Jurkat, Clone E6-1 (cell line): Measurements from ENCODE around the gene DNAI2.

ENCODE experiments used
- DNase-seq: peaks from one replicate; pipeline ENCODE4 v3.0.0-alpha.2; 2011; ENCODE audit warnings: low read depth, low spot score
- H3K4me3 ChIP-seq: 2 replicates; pipeline ENCODE4 v1.5.1; 2011; ENCODE audit warnings: mild to moderate bottlenecking, low read length, control low read depth, moderate library complexity

The DNAI2 gene

DNA sequence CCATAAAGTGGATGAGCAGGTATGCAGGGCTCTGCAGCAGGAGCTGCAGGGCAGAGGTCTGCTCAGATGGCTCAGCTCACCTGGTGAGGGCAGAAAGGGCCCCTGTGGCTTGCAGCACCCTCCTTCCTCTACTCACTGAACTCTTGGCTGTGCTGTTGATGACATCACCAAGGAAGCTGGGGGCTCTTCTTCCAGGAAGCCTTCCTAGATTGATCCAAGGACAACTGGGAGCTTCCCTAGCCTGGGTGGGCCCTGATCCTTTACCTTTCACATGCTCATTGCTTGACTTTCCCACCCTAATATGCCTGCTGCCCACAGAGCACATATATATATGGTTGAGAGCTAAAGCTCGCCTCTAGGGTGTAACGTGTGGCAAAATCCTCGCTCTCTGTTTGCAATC is 54.5 kb downstream of the DNAI2 start:
- no peak overlapping the region for H3K4me3 ChIP-seq
- no peak for DNase-seq

GRCh38 chr17:74329378-74329777 is 55.3 kb downstream of the DNAI2 start:
- DNase-seq, result no peak
- H3K4me3 ChIP-seq, result no peak overlapping the region

GRCh38 chr17:74330446-74330845 is 56.4 kb downstream of the DNAI2 start:
- H3K4me3 ChIP-seq, result no peak overlapping the region
- DNase-seq, result no peak

DNA sequence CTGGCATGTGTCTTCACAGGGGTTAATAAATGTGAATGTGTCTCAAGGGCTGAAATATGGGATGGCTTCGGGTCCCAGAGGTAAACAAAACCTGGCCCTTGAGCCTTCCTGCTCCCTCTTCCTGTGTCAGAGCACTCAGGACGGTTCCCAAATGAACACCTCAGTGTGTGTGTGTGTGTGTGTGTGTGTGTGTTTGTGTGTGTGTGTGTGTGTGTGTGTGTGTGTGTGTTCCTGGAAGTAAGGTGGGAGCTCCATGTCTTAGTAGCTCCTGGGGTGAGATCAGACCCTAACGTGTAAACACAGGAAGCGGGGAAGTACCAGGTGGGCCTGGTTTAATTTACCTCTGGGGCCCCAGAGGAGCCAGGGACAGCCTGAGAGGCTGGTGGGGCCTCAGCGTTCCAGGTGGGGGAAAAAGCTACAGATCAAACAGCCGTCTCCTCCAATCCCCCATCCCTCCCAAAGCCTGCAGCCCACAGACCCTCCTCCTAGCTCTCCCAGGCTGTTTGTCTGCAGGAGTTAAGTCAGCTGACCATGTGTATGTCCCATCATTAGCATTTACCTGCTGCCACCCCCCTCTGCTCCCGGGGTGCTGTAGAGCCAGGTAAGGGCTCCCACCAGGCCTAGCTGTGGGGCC is 58.1 kb downstream of the DNAI2 start:
- no peak for DNase-seq
- no peak overlapping the region for H3K4me3 ChIP-seq

DNA sequence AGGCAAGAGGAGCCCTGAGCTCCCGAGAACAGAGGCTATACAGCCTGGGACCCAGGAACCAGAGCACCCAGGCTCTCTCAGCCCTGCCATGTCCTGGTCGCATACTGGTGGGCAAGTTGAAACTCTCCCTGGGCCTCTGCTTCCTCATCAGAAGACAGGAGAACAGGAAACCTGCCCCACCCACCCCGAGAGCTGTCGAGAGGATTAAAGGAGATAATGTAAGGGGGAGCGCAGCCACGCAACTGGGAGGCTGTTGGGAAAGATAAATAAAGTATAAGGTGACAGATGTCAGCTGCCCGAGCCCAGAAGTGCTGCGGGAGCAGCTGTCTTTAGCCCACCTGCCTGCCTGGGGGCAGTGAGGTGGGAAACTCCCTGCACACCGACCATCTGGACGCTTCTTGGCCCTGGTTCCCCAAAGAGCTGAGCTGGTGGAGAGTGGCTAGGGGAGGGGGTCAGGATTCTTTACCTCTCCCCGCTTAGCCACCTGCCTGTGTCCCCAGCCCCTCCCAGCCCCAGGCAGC is 58.8 kb downstream of the DNAI2 start:
- DNase-seq, result no peak
- H3K4me3 ChIP-seq, result no peak overlapping the region

GRCh38 chr17:74334393-74335039 is 60.5 kb downstream of the DNAI2 start:
- no peak for DNase-seq
- no peak overlapping the region for H3K4me3 ChIP-seq

GRCh38 chr17:74335529-74336062 is 61.6 kb downstream of the DNAI2 start:
- no peak overlapping the region for H3K4me3 ChIP-seq
- no peak for DNase-seq

DNA sequence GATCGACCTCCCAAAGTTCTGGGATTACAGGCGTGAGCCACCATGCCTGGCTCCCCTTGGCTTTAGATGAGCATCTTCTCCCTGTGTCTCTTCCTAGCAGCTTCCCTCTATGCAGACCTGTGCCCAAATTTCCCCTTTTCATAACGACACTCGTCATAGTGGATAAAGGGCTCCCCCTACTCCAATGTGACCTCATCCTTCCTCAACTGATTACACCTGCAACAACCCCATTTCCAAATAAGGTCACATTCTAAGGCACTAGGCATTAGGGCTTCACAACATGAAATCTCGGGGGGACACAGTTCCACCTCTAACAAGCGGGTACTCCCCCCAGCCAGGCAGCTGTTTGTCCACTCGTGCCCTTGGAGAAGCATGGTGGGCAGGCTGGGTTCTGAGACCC is 62.3 kb downstream of the DNAI2 start:
- H3K4me3 ChIP-seq, result no peak overlapping the region
- DNase-seq, result no peak

GRCh38 chr17:74337834-74338500 is 63.9 kb downstream of the DNAI2 start:
- no peak overlapping the region for H3K4me3 ChIP-seq
- no peak for DNase-seq

DNA sequence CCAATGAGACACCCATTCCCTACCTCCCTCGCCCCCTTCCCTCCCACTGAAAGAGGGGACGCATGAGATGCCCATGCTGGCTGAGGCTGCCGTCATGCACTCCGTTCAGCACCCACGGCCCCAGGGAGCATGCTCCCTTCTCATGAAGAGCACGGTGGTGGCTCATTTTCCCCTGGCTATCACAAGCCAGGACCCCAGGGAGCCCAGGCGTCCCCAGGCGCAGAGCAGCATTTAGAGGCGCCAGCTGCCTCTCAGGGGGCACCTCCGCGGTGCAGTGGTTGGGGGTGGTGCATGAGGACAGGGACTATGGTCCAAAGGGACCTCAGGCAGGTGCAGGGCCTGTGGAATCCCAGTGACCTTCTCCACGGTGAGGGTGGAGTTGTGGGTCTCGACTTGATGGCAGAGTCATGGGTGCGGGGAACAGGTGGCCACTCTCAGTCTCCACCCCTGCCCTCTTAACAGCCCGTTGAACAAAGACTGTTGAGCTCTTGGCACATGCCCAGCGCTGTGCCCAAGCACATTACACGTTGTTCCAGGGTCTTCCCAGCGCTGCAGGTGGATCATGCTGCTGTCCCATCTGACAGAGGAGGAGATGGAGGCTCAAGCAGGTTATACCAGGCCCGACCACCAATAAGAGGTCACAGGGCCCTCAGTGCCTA is 65.6 kb downstream of the DNAI2 start:
- no peak for DNase-seq
- no peak overlapping the region for H3K4me3 ChIP-seq

DNA sequence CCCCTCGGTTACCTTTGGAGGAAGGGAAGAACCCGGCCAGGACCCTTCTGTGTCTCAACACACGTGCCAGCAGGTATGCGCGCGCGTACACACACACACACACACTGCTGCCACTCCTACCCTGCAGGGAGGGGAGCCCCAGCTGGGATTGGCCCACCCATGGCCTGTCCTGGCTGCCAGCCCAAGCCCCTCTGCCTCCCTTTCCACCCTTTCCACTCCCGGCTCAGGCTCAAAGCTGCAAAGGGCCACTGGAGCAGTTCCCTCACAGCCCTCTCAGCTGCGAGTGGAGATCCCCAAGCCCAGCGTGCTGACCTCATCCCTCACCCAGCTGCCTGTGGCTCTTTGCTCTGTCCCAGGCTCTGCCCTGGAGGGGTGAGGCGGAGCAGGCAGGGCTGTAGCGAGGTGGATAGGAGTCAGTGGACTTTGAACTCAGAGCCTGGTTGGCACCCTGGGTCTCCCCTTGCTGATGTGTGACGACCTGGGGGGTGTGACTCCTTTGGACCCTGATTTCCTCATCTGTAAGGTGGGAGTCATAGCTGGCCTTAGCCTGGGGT is 66.5 kb downstream of the DNAI2 start:
- no peak for DNase-seq
- H3K4me3 ChIP-seq, result no peak overlapping the region

DNA sequence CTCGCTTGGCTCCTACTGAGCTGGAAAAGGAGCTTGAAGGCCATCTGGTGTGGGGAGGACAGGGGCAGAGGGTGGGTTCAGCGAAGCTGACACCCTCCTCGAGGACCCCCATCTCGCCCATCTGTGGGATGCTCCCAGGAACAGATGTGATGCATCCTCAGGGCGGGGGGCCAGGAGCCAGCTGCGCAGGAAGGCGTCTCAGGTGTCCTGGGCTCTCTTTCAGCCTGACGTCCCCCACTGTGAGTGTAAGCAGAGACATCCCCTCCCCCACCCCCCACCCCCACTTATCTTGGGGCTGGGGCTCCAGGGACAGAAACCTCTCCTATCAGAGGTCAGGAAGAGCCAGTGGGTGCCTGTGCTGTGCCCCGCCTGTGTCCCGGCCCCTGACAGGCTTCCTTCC is 68.2 kb downstream of the DNAI2 start:
- no peak overlapping the region for H3K4me3 ChIP-seq
- DNase-seq, result no peak

- H3K4me3 ChIP-seq, result no peak overlapping the region
- DNase-seq, result no peak
Measured at GRCh38 chr17:74343121-74343520, 69.1 kb downstream of the DNAI2 start.

DNA sequence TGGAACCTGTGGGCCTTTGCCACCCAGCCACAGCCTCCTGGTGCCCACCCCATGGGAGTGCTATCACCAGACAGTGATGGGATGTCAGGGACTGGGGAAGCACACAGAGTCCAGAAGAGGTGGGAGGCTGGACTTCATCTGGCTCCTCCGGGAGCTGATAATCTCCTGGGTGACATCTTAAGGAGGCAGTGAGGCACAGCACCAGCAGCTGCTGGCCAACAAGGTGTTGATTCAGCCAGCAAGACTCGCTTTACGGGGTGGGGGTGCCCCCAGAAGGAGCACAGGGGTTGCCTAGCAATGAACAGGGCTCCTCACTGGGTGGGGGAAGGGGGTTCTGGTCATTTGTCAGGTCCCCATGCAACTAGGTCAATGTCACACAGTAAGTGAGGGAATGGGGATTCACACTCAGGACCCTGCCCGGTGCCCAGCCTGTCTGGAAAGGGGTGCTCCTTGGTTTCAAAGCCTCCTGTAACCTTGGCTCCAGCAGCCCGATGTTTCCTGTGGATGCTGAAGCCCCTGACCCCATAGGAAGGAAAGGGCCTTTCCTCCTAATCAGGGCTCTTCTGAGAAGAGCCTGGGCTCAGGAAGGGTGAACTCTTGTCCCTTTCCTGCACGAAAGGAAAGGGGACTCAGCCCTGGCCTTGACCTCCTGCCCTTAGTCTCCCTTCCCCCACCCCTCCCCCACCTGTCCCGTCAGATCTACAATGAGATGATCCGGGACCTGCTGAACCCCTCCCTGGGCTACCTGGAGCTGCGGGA is 69.7 kb downstream of the DNAI2 start:
- no peak overlapping the region for H3K4me3 ChIP-seq
- DNase-seq, result no peak

DNA sequence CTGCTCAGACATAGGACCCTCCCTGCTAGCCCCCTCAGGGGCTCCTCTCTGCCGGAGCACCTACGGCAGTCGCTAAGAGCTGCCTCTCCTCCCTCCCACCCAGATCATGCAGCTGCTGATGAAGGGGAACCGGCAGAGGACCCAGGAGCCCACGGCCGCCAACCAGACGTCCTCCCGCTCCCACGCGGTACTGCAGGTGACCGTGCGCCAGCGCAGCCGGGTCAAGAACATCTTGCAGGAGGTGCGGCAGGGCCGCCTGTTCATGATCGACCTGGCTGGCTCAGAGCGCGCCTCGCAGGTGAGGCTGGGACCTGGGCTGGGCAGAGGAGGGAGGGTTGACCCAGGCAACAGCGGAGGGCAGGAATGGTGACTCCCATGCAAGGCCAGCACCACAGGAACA is 70.6 kb downstream of the DNAI2 start:
- no peak overlapping the region for H3K4me3 ChIP-seq
- no peak for DNase-seq

DNA sequence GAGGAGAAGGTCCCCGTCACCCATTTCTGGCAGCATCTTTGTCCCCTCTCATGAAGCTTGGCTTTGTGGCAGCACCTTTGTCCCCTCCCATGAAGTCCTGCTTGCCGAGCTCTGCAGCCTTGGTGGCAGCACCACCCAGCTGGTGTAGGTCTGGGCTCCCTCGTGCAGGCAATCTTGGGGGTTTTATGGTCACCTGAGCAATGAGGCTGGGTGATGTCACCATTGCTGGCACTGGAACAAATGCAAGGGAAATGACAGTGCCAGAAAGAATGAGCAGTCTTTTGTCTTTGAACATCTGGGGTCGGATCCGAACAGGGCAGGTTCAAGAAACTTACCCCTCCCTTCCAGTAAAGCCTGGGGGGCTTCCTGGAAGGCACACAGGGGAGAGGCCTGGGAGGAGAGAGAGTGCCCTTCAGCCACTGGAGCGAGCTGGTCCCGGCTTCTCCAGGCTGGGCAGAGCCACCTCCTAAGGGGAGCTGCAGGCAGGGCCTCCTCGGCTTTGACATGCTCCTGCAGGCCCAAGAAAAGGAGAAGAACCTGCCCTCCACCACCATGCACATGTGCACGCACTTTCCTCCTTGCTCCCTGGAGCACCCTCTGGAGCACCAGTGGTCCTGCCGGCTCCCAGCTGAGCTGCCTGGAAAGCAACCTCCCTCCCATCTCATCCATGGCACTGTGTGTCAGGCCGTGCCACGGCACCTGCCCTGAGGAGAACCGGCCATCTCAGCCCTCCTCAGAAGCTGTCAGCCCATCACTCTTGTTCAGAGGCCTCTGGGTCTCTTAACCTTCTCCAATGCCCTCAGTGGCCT is 71.6 kb downstream of the DNAI2 start:
- no peak for DNase-seq
- no peak overlapping the region for H3K4me3 ChIP-seq

- H3K4me3 ChIP-seq, result no peak overlapping the region
- DNase-seq, result no peak
Measured at GRCh38 chr17:74347646-74348045, 73.6 kb downstream of the DNAI2 start.

DNA sequence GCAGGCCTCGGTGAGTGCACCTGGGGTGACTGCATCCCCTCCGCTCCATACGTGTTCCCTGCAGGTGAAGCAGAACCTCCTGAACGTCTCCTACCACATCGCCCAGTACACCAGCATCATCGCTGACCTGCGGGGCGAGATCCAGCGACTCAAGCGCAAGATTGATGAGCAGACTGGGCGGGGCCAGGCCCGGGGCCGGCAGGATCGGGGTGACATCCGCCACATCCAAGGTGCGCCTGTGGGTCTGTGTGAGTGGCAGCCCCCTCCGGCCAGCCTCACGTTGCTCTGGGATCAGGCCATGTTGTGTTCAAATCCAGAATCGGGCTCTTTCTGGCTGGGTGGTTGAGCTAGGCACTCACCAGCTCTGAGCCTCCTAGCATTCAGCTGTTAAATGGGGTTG is 75.1 kb downstream of the DNAI2 start:
- DNase-seq, result no peak
- H3K4me3 ChIP-seq, result no peak overlapping the region
